Measurements from ENCODE around the gene PLEKHM3. TPM values are rescaled to one million over a fixed set of nuclear protein-coding genes. Genes with fewer than 3 reads are reported as not detected.

Gene PLEKHM3
- total and polyA plus RNA-seq, 2 donors (not counting 3 experiments of a cell fraction or from before 2014, with no cell fraction given), result 3.1 to 9.1 TPM

GRCh38 chr2:207825978-207826377 is 199.3 kb downstream of the PLEKHM3 start:
- no peaks in the 10 kb centered on the region for H3K9me1 ChIP-seq (replicated peaks; ENCODE audit: control insufficient read depth, extremely low read depth, insufficient read depth, low read length)
- no peaks in the 10 kb centered on the region for H3K9me3 ChIP-seq (replicated peaks; ENCODE audit: control insufficient read depth, insufficient read depth, low read length)
- H3K27ac ChIP-seq (ENCODE audit: insufficient read depth, low read depth, low read length), result no peak overlapping the region
- no peak for TF ChIP-seq JUN (IDR thresholded peaks at IDR 0.05; ENCODE audit: borderline replicate concordance, insufficient read depth, insufficient read length, low read depth)
- no peak for TF ChIP-seq POLR2AphosphoS5 (IDR thresholded peaks at IDR 0.05; ENCODE audit: insufficient read depth, low read depth, low read length)
- TF ChIP-seq GATA2 (IDR thresholded peaks at IDR 0.05; ENCODE audit: insufficient read depth, insufficient read length, low read depth, low read length), result no peak
- TF ChIP-seq FOS (IDR thresholded peaks at IDR 0.05; ENCODE audit: borderline replicate concordance, insufficient read depth, low read length), result no peak
- no peak for TF ChIP-seq POLR2A (IDR thresholded peaks at IDR 0.05; ENCODE audit: low read depth, low read length)
- no peak for TF ChIP-seq MAX (IDR thresholded peaks at IDR 0.05; ENCODE audit: insufficient read depth, insufficient read length)
- no peak for TF ChIP-seq CTCF (IDR thresholded peaks at IDR 0.05; ENCODE audit: extremely low read depth in 1 of 2, insufficient read depth in 1 of 2, low read depth in 1 of 2, low read length in 2 of 2)
- no peak for TF ChIP-seq EZH2 (IDR thresholded peaks at IDR 0.05; ENCODE audit: borderline replicate concordance, low read depth, low read length, severe bottlenecking)
- H3K9ac ChIP-seq (replicated peaks; ENCODE audit: extremely low read depth, insufficient read depth, low read length), result no peak overlapping the region
- peaks cover 11% of the 10 kb centered on the region for H3K4me1 ChIP-seq (ENCODE audit: control insufficient read depth, extremely low read depth, insufficient read depth, low read length)
- H3K4me3 ChIP-seq (replicated peaks in 1 of 3; ENCODE audit: insufficient read depth in 1 of 3, low read depth in 1 of 3, low read length in 3 of 3), result no peak overlapping the region
- no peaks in the 10 kb centered on the region for H4K20me1 ChIP-seq (replicated peaks; ENCODE audit: control insufficient read depth, extremely low read depth, insufficient read depth, low read length)
- H2AFZ ChIP-seq (ENCODE audit: low read depth, low read length), result no peak overlapping the region
- H3K36me3 ChIP-seq (ENCODE audit: control insufficient read depth in 2 of 2, extremely low read depth in 1 of 2, insufficient read depth in 2 of 2, low read length in 2 of 2), result no peaks in the 10 kb centered on the region
- no peak for DNase-seq (ENCODE audit: low read depth, low spot score)
- no peaks in the 10 kb centered on the region for H3K27me3 ChIP-seq (ENCODE audit: control insufficient read depth in 2 of 2, insufficient read depth in 2 of 2, low read length in 2 of 2)
- no TSS peak for BruUV-seq (replicated peaks)
- dilution Hi-C loops (cut with MboI; ENCODE audit: extremely low pct_ligation_motif_present, low sequenced_read_pairs), result no loop called here
- no peaks in the 10 kb centered on the region for H3K79me2 ChIP-seq (ENCODE audit: control insufficient read depth, insufficient read depth, low read length)
- intact Hi-C loops (cut with micrococcal nuclease), result no loop called here
- H3K4me2 ChIP-seq (ENCODE audit: insufficient read depth, low read length), result no peak overlapping the region
- POLR2A ChIA-PET, result no interaction called here
- no peak for FAIRE-seq
- CTCF ChIA-PET, result no interaction called here
